ENCODE results near the gene SPECC1. TPM values are rescaled to one million over a fixed set of nuclear protein-coding genes. Genes with fewer than 3 reads are reported as not detected.

The SPECC1 gene
- total and polyA plus RNA-seq, 2 donors (not counting 3 experiments of a cell fraction or from before 2014, with no cell fraction given), result 5.3 to 20.4 TPM

- Histone ChIP-seq H3K27ac (ENCODE audit: insufficient read depth, low read depth, low read length) (no peak overlapping the region), H2AFZ (ENCODE audit: low read depth, low read length) (no peak overlapping the region), H3K79me2 (ENCODE audit: control insufficient read depth, insufficient read depth, low read length) (no peaks in the 10 kb centered on the region), H3K9me3 (replicated peaks; ENCODE audit: control insufficient read depth, insufficient read depth, low read length) (no peaks in the 10 kb centered on the region), H3K27me3 (ENCODE audit: control insufficient read depth in 2 of 2, insufficient read depth in 2 of 2, low read length in 2 of 2) (no peaks in the 10 kb centered on the region), H3K9me1 (replicated peaks; ENCODE audit: control insufficient read depth, extremely low read depth, insufficient read depth, low read length) (no peaks in the 10 kb centered on the region), H4K20me1 (replicated peaks; ENCODE audit: control insufficient read depth, extremely low read depth, insufficient read depth, low read length) (no peaks in the 10 kb centered on the region), H3K4me2 (ENCODE audit: insufficient read depth, low read length) (no peak overlapping the region), H3K4me1 (ENCODE audit: control insufficient read depth, extremely low read depth, insufficient read depth, low read length) (no peaks in the 10 kb centered on the region), H3K36me3 (ENCODE audit: control insufficient read depth in 2 of 2, extremely low read depth in 1 of 2, insufficient read depth in 2 of 2, low read length in 2 of 2) (no peaks in the 10 kb centered on the region), H3K4me3 (replicated peaks in 1 of 3; ENCODE audit: insufficient read depth in 1 of 3, low read depth in 1 of 3, low read length in 3 of 3) (no peak overlapping the region), H3K9ac (replicated peaks; ENCODE audit: extremely low read depth, insufficient read depth, low read length) (no peak overlapping the region)
- intact Hi-C loops (cut with micrococcal nuclease) (loop anchor here (5.0 kb wide), 2 partner anchors 237 to 618 kb away; no protein-coding TSS in a partner anchor), dilution Hi-C loops (cut with MboI; ENCODE audit: extremely low pct_ligation_motif_present, low sequenced_read_pairs) (no loop called here)
- DNase-seq (ENCODE audit: low read depth, low spot score) (no peak), FAIRE-seq (no peak)
- CTCF ChIA-PET, result interaction anchor here (0.8 to 1.4 kb wide), 3 partner anchors 8 to 110 kb away, joined by 3 to 6 read pairs (median 4); no protein-coding TSS in a partner anchor
- TF ChIP-seq MAX (IDR thresholded peaks at IDR 0.05; ENCODE audit: insufficient read depth, insufficient read length), result no peak
- no peak for TF ChIP-seq GATA2 (IDR thresholded peaks at IDR 0.05; ENCODE audit: insufficient read depth, insufficient read length, low read depth, low read length)
- no peak for TF ChIP-seq POLR2A (IDR thresholded peaks at IDR 0.05; ENCODE audit: low read depth, low read length)
- TF ChIP-seq FOS (IDR thresholded peaks at IDR 0.05; ENCODE audit: borderline replicate concordance, insufficient read depth, low read length), result no peak
- no peak for TF ChIP-seq EZH2 (IDR thresholded peaks at IDR 0.05; ENCODE audit: borderline replicate concordance, low read depth, low read length, severe bottlenecking)
- TF ChIP-seq MYC (IDR thresholded peaks at IDR 0.05; ENCODE audit: low read depth, low read length), result no peak
- no peak for TF ChIP-seq JUN (IDR thresholded peaks at IDR 0.05; ENCODE audit: borderline replicate concordance, insufficient read depth, insufficient read length, low read depth)
- TF ChIP-seq POLR2AphosphoS5 (IDR thresholded peaks at IDR 0.05; ENCODE audit: insufficient read depth, low read depth, low read length), result no peak
- TF ChIP-seq, protein P1, sequence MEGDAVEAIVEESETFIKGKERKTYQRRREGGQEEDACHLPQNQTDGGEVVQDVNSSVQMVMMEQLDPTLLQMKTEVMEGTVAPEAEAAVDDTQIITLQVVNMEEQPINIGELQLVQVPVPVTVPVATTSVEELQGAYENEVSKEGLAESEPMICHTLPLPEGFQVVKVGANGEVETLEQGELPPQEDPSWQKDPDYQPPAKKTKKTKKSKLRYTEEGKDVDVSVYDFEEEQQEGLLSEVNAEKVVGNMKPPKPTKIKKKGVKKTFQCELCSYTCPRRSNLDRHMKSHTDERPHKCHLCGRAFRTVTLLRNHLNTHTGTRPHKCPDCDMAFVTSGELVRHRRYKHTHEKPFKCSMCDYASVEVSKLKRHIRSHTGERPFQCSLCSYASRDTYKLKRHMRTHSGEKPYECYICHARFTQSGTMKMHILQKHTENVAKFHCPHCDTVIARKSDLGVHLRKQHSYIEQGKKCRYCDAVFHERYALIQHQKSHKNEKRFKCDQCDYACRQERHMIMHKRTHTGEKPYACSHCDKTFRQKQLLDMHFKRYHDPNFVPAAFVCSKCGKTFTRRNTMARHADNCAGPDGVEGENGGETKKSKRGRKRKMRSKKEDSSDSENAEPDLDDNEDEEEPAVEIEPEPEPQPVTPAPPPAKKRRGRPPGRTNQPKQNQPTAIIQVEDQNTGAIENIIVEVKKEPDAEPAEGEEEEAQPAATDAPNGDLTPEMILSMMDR (IDR thresholded peaks at IDR 0.05; ENCODE audit: extremely low read depth in 1 of 2, insufficient read depth in 1 of 2, low read depth in 1 of 2, low read length in 2 of 2), result no peak
- no TSS peak for BruUV-seq (replicated peaks)
- POLR2A ChIA-PET, result no interaction called here
Observed at GRCh38 chr17:20228860-20229259, 219.7 kb downstream of the SPECC1 start.
